Measurements from ENCODE around the gene ST6GALNAC3.
A peak's percentile ranks its signal among the peaks of the same experiment; 100 is the strongest.
"Not testable (repeated sequence)": the region's sequence is repeated elsewhere in the genome, so short reads cannot be mapped to it uniquely, and the experiment has no call there.

The ST6GALNAC3 gene

DNA sequence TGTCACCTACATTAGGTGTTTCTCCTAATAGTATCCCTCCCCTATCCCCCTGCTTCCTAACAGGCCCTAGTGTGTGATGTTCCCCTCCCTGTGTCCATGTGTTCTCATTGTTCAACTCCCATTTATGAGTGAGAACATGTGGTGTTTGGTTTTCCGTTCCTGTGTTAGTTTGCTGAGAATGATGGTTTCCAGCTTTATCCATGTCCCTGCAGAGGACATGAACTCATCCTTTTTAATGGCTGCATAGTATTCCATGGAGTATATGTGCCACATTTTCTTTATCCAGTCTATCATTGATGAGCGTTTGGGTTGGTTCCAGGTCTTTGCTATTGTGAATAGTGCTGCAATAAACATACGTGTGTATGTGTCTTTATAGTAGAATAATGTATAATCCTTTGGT is 267.3 kb downstream of the ST6GALNAC3 start:
- DNase-seq (ENCODE audit: low spot score), result not testable (repeated sequence)

GRCh38 chr1:76343356-76343755 is 268.8 kb downstream of the ST6GALNAC3 start:
- no peak for DNase-seq (ENCODE audit: low spot score)

GRCh38 chr1:76351655-76352054 is 277.1 kb downstream of the ST6GALNAC3 start:
- no peak for DNase-seq (ENCODE audit: low spot score)

- DNase-seq (ENCODE audit: low spot score), result peak; percentile 53
Measured at GRCh38 chr1:76352741-76353435, 278.3 kb downstream of the ST6GALNAC3 start.

GRCh38 chr1:76354236-76354635 is 279.7 kb downstream of the ST6GALNAC3 start:
- DNase-seq (ENCODE audit: low spot score), result no peak

- DNase-seq (ENCODE audit: low spot score), result no peak
Measured at GRCh38 chr1:76366726-76367125, 292.2 kb downstream of the ST6GALNAC3 start.

- DNase-seq (ENCODE audit: low spot score), result no peak
Measured at GRCh38 chr1:76371941-76372340, 297.4 kb downstream of the ST6GALNAC3 start.

DNA sequence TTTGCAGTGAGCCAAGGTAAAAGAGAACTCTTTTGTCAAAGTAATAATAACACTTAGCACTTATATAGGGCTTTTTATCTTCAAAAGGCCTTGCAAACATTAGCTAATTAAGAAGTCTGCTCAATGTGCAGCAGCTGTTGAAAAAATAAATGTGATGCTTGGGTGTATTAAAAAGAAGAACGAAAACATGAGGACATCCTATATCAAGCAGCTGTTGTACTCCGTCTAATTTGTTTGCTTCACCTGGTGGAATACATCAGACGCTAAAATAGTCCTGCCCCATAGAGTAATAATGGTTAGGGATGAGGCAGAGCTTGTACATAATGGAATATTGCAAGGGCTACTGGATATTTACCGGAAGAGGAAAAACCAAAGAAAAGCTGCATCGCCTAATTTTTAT is 299.5 kb downstream of the ST6GALNAC3 start:
- no peak for DNase-seq (ENCODE audit: low spot score)

- DNase-seq (ENCODE audit: low spot score), result no peak
Measured at GRCh38 chr1:76377247-76377646, 302.7 kb downstream of the ST6GALNAC3 start.

DNA sequence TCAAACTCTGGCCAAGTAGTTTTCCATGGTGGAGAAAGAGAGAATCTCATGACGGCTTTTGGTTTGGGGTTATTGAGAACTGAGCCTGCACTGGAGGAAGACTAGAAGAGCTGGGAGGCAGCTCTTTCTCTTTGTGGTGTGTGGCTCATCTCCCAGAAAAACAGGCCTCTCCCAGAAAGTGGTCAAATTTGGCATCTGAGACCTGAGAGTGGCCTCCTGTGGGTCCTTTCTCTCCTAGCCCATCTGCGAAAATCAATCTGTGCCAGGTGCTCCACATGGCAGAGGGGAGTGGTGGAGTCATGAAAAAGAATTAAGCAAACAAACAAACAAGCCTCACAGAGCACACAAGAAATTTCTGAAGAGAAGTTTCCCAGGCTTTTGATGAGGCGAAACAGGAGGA is 305.0 kb downstream of the ST6GALNAC3 start:
- peak; percentile 94 for DNase-seq (ENCODE audit: low spot score)

- peak; percentile 5 for DNase-seq (ENCODE audit: low spot score)
Measured at GRCh38 chr1:76381450-76382097, 307.0 kb downstream of the ST6GALNAC3 start.

DNA sequence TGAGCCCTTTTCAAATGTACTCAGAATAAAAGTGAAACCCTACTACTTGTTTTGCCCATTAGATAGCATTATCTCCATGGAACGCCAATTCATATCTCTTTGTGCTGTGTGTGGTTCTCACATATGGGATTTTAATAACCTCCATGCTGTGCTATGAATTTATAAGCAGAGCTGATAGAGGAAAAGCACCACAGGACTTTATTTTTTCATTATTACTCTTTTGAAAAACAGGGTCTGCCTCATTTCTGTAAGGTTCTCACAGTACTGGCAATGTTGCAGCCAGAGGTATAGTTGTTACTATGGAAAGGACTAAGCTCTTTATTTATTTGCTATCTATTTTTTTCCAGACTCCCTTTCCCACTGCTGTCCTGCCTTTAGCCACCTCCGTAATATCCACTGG is 313.7 kb downstream of the ST6GALNAC3 start:
- DNase-seq (ENCODE audit: low spot score), result no peak

GRCh38 chr1:76390456-76390855 is 315.9 kb downstream of the ST6GALNAC3 start:
- DNase-seq (ENCODE audit: low spot score), result peak; percentile 96

GRCh38 chr1:76395059-76395458 is 320.5 kb downstream of the ST6GALNAC3 start:
- DNase-seq (ENCODE audit: low spot score), result no peak

GRCh38 chr1:76402128-76402527 is 327.6 kb downstream of the ST6GALNAC3 start:
- DNase-seq (ENCODE audit: low spot score), result no peak

- no peak for DNase-seq (ENCODE audit: low spot score)
Measured at GRCh38 chr1:76408303-76408702, 333.8 kb downstream of the ST6GALNAC3 start.

- no peak for DNase-seq (ENCODE audit: low spot score)
Measured at GRCh38 chr1:76410499-76410898, 336.0 kb downstream of the ST6GALNAC3 start.

DNA sequence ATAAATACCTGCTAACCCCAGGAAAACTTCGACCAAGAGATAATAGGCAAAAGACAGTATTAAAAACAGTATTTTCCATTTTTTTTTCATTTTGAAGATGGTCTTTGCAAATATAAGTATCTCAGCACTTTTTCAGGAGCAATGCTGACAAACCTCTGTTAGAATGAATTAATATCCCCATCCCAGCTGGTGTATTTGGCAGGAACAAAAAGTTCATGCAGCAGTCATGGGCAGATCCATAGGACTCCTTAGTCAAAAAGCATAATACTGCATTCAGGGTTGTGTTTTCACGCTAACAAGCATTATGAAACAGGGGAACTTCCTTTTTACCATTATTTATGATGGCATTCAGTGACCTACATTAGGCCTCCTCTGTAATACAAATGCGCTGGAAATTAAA is 344.0 kb downstream of the ST6GALNAC3 start:
- no peak for DNase-seq (ENCODE audit: low spot score)

DNA sequence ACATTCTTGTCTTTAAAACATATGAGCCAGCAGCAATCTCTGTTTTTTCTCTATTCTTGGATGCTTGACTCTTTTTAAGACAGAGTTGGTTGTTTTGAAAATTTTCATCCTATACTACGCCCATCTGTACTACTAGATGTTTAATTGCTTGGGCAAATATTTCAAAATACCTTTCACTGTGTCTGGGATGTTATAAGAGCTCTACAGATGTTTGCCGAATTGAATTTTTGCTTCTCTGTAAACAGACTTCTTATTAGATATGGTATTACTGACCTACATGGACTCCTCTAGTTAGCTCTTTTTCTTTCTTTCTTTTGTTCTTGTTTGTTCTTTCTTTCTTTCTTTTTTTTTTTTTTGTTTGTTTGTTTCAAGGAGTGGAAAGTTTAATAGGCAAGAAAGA is 345.1 kb downstream of the ST6GALNAC3 start:
- DNase-seq (ENCODE audit: low spot score), result no peak

DNA sequence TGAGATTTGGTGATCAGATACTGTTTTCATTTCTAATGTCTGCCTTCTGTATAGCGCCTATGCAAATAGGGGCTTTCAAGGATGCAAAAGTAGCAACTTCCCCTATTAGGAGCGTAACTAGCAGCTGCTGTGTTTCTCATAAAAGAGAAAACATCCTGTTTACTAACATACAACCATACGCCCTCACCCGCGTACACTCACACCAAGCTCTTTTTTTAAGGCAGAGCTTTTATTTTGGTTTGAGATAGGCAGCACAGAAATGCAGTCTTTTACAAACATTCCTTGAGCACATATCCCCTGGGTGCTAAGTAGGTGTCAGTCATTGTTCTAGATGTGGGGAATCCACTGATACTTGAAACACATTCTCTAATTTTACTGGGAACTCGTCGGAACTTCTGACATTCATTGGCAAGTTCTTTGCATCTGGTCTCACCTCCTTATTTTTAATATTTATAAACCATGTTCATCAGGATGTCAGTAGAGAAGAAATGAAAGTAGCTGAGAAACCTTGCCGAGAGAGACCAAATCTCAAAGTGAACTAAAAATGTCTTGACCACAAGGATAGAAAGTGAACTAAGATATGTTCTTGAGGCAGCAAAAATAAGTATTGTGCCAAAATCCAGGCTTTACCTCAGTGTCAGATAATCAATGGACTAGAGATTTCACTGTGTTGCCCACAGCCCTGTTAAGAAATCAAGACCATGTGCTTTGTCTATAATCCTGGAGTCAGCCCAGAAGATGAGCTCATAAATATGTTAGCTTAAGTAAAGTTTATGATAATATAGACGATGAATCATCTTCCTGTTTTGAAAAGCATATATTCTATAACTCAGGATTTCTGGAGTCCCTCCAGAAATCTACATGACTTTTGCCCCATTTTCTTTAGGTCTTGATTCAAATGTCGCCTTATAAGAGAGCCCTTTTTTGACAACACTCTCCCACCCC is 350.9 kb downstream of the ST6GALNAC3 start:
- no peak for DNase-seq (ENCODE audit: low spot score)

- no peak for DNase-seq (ENCODE audit: low spot score)
Measured at GRCh38 chr1:76426606-76427005, 352.1 kb downstream of the ST6GALNAC3 start.

- no peak for DNase-seq (ENCODE audit: low spot score)
Measured at GRCh38 chr1:76428028-76428427, 353.5 kb downstream of the ST6GALNAC3 start.

DNA sequence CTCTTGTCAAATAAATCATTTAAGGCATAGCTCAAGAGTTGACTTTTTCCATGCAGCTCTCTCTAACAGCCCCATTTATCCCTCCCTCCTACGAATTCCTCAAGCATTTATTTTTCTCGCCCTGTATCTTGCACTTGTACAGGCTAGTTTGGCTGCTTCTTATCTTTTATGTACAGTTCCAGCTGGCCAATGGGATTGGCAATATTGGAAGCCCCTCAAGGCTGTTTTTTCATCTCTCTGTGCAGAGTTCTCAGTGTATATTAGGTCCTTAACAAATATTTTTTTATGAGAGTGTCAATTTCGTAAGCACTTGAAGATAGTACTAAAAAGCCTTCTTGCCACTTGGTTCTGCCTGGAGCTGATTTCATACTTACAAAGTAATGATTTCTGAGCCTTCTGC is 356.0 kb downstream of the ST6GALNAC3 start:
- no peak for DNase-seq (ENCODE audit: low spot score)

Data from cerebellar cortex (tissue), 1 donor.